ENCODE data around the gene ACADL.
A peak's percentile ranks its signal among the peaks of the same experiment; 100 is the strongest.
"Not testable (repeated sequence)": the region's sequence is repeated elsewhere in the genome, so short reads cannot be mapped to it uniquely, and the experiment has no call there.

Gene ACADL

GRCh38 chr2:210203147-210203546, 22.1 kb downstream of the ACADL start:
- FAIRE-seq (no peak), DNase-seq (ENCODE audit: low spot score) (no peak)

- FAIRE-seq (peak; percentile 23), DNase-seq (ENCODE audit: low spot score) (no peak)
Measured at GRCh38 chr2:210199854-210200253, 25.4 kb downstream of the ACADL start.

- DNase-seq (ENCODE audit: low spot score) (peak; percentile 11), FAIRE-seq (no peak)
Measured at GRCh38 chr2:210199186-210199765, 26.0 kb downstream of the ACADL start.

- DNase-seq (ENCODE audit: low spot score) = no peak
- no peak for FAIRE-seq
Measured at GRCh38 chr2:210198326-210198725, 26.9 kb downstream of the ACADL start.

- DNase-seq (ENCODE audit: low spot score) (no peak), FAIRE-seq (no peak)
Measured at GRCh38 chr2:210197720-210198119, 27.5 kb downstream of the ACADL start.

GRCh38 chr2:210195101-210195852, 30.0 kb downstream of the ACADL start:
- FAIRE-seq (no peak), DNase-seq (ENCODE audit: low spot score) (peak; percentile 32)

- no peak for FAIRE-seq
- no peak for DNase-seq (ENCODE audit: low spot score)
Measured at GRCh38 chr2:210190345-210190744, 34.9 kb downstream of the ACADL start.

- FAIRE-seq (no peak), DNase-seq (ENCODE audit: low spot score) (no peak)
Measured at GRCh38 chr2:210189452-210190138, 35.7 kb downstream of the ACADL start.

GRCh38 chr2:210188755-210189154, 36.5 kb downstream of the ACADL start:
- FAIRE-seq = no peak
- no peak for DNase-seq (ENCODE audit: low spot score)

GRCh38 chr2:210188190-210188589, 37.1 kb downstream of the ACADL start:
- no peak for FAIRE-seq
- no peak for DNase-seq (ENCODE audit: low spot score)

- DNase-seq (ENCODE audit: low spot score); FAIRE-seq: not testable (repeated sequence)
Measured at GRCh38 chr2:210183936-210184335, 41.3 kb downstream of the ACADL start.

- DNase-seq (ENCODE audit: low spot score) = not testable (repeated sequence)
- peak; percentile 61 for FAIRE-seq
Measured at GRCh38 chr2:210181606-210182088, 43.6 kb downstream of the ACADL start.

GRCh38 chr2:210181033-210181605, 44.1 kb downstream of the ACADL start:
- not testable (repeated sequence) for FAIRE-seq

GRCh38 chr2:210180477-210180876, 44.8 kb downstream of the ACADL start:
- no peak for FAIRE-seq

More at GRCh38 chr2:210181033-210181605, 44.1 kb downstream of the ACADL start:
- not testable (repeated sequence) for DNase-seq (ENCODE audit: low spot score)

GRCh38 chr2:210179351-210179990, 45.8 kb downstream of the ACADL start:
- FAIRE-seq = no peak
- DNase-seq (ENCODE audit: low spot score) = no peak

More at GRCh38 chr2:210180477-210180876, 44.8 kb downstream of the ACADL start:
- no peak for DNase-seq (ENCODE audit: low spot score)

GRCh38 chr2:210177769-210178168, 47.5 kb downstream of the ACADL start:
- FAIRE-seq (no peak), DNase-seq (ENCODE audit: low spot score) (no peak)

GRCh38 chr2:210177115-210177514, 48.1 kb downstream of the ACADL start:
- not testable (repeated sequence) for DNase-seq (ENCODE audit: low spot score); FAIRE-seq

- no peak for DNase-seq (ENCODE audit: low spot score)
- FAIRE-seq = no peak
Measured at GRCh38 chr2:210174086-210174485, 51.2 kb downstream of the ACADL start.

- FAIRE-seq (no peak), DNase-seq (ENCODE audit: low spot score) (no peak)
Measured at GRCh38 chr2:210172219-210172575, 53.0 kb downstream of the ACADL start.

GRCh38 chr2:210171309-210172218, 53.7 kb downstream of the ACADL start, which contains the start of gene KANSL1L:
TSS of gene KANSL1L (minus strand) at chr2:210171409. CDS start at chr2:210154582, 16,827 bp downstream.
- FAIRE-seq (no peak), DNase-seq (ENCODE audit: low spot score) (peak; percentile 95)

All from urothelium cell line (cell line).